ENCODE measurements around the gene HYCC2.
"Not testable (repeated sequence)": the region's sequence is repeated elsewhere in the genome, so short reads cannot be mapped to it uniquely, and the experiment has no call there.

HYCC2 gene

GRCh38 chr2:201049455-201049854 lies 22.0 kb downstream of the HYCC2 start:
- Histone ChIP-seq H4K91ac (ENCODE audit: low read depth, low read length) (no peak overlapping the region), H2BK12ac (ENCODE audit: low read length) (no peak overlapping the region), H3K36me3 (ENCODE audit: control insufficient read depth in 1 of 2, insufficient read depth in 2 of 2, low read length in 2 of 2) (no peaks in the 10 kb centered on the region), H3K9me3 (ENCODE audit: insufficient read depth, low read depth, low read length) (no peaks in the 10 kb centered on the region), H2BK120ac (ENCODE audit: insufficient read depth, low read length, poor library complexity) (no peak overlapping the region), H3K79me1 (ENCODE audit: low read length) (no peaks in the 10 kb centered on the region), H2AK5ac (ENCODE audit: low read length) (no peak overlapping the region), H4K12ac (ENCODE audit: low read depth, low read length) (no peak overlapping the region), H3K4me1 (ENCODE audit: control insufficient read depth in 1 of 2, insufficient read depth in 2 of 2, low read length in 2 of 2) (no peaks in the 10 kb centered on the region), H2BK5ac (ENCODE audit: low read depth, low read length, poor library complexity) (no peak overlapping the region), H3K27me3 (ENCODE audit: insufficient read depth, low read length) (no peaks in the 10 kb centered on the region), H3K4me2 (ENCODE audit: low read length) (no peak overlapping the region), H3K9ac (ENCODE audit: low read length) (no peak overlapping the region), H3K18ac (ENCODE audit: low read length) (no peak overlapping the region), H3K79me2 (ENCODE audit: control insufficient read depth, insufficient read depth, low read length, poor library complexity) (no peaks in the 10 kb centered on the region), H4K8ac (ENCODE audit: low read depth, low read length) (no peak overlapping the region), H3K27ac (ENCODE audit: low read depth, low read length) (no peak overlapping the region), H3K4me3 (ENCODE audit: low read depth, low read length) (no peak overlapping the region), H3K4ac (ENCODE audit: low read depth, low read length) (no peak overlapping the region), H3K23ac (ENCODE audit: low read length) (no peak overlapping the region), H3K14ac (ENCODE audit: low read length) (no peak overlapping the region), H2AFZ (ENCODE audit: insufficient read depth, low read length, poor library complexity) (no peak overlapping the region)
- DNase-seq, result peak; percentile 8 to 78
- WGBS (ENCODE audit: extremely low coverage, insufficient coverage, insufficient read length), result no CpG with 5 or more reads among the region's 11 CpGs

- no peak overlapping the region for H2AFZ ChIP-seq (ENCODE audit: insufficient read depth, low read length, poor library complexity)
- no peaks in the 10 kb centered on the region for H3K79me1 ChIP-seq (ENCODE audit: low read length)
- no CpG with 5 or more reads among the region's 2 CpGs for WGBS (ENCODE audit: extremely low coverage, insufficient coverage, insufficient read length)
- H4K91ac ChIP-seq (ENCODE audit: low read depth, low read length), result no peak overlapping the region
- H3K9me3 ChIP-seq (ENCODE audit: insufficient read depth, low read depth, low read length), result no peaks in the 10 kb centered on the region
- no peak overlapping the region for H3K23ac ChIP-seq (ENCODE audit: low read length)
- no peak overlapping the region for H2BK120ac ChIP-seq (ENCODE audit: insufficient read depth, low read length, poor library complexity)
- H3K27ac ChIP-seq (ENCODE audit: low read depth, low read length), result no peak overlapping the region
- H3K4me1 ChIP-seq (ENCODE audit: control insufficient read depth in 1 of 2, insufficient read depth in 2 of 2, low read length in 2 of 2), result no peaks in the 10 kb centered on the region
- H3K79me2 ChIP-seq (ENCODE audit: control insufficient read depth, insufficient read depth, low read length, poor library complexity), result no peaks in the 10 kb centered on the region
- H3K18ac ChIP-seq (ENCODE audit: low read length), result no peak overlapping the region
- H2BK12ac ChIP-seq (ENCODE audit: low read length), result no peak overlapping the region
- no peak for DNase-seq
- no peak overlapping the region for H3K4me3 ChIP-seq (ENCODE audit: low read depth, low read length)
- H3K27me3 ChIP-seq (ENCODE audit: insufficient read depth, low read length), result no peaks in the 10 kb centered on the region
- no peak overlapping the region for H4K12ac ChIP-seq (ENCODE audit: low read depth, low read length)
- peaks cover 0 to 4% of the 10 kb centered on the region in 2 experiments for H3K36me3 ChIP-seq (ENCODE audit: control insufficient read depth in 1 of 2, insufficient read depth in 2 of 2, low read length in 2 of 2)
- H3K14ac ChIP-seq (ENCODE audit: low read length), result no peak overlapping the region
- H2BK5ac ChIP-seq (ENCODE audit: low read depth, low read length, poor library complexity), result no peak overlapping the region
- H3K4me2 ChIP-seq (ENCODE audit: low read length), result no peak overlapping the region
- H2AK5ac ChIP-seq (ENCODE audit: low read length), result no peak overlapping the region
- H3K4ac ChIP-seq (ENCODE audit: low read depth, low read length), result no peak overlapping the region
- no peak overlapping the region for H4K8ac ChIP-seq (ENCODE audit: low read depth, low read length)
- no peak overlapping the region for H3K9ac ChIP-seq (ENCODE audit: low read length)
Observed at GRCh38 chr2:201046881-201047280, 24.6 kb downstream of the HYCC2 start.

GRCh38 chr2:201043050-201043449 lies 28.4 kb downstream of the HYCC2 start:
- not testable (repeated sequence) for H3K4me2 ChIP-seq (ENCODE audit: low read length); H2BK5ac ChIP-seq (ENCODE audit: low read depth, low read length, poor library complexity); H3K4ac ChIP-seq (ENCODE audit: low read depth, low read length); H3K23ac ChIP-seq (ENCODE audit: low read length); H3K14ac ChIP-seq (ENCODE audit: low read length); H3K4me1 ChIP-seq (ENCODE audit: control insufficient read depth in 1 of 2, insufficient read depth in 2 of 2, low read length in 2 of 2); H4K12ac ChIP-seq (ENCODE audit: low read depth, low read length); H3K27me3 ChIP-seq (ENCODE audit: insufficient read depth, low read length); H2AK5ac ChIP-seq (ENCODE audit: low read length); H3K27ac ChIP-seq (ENCODE audit: low read depth, low read length); H4K8ac ChIP-seq (ENCODE audit: low read depth, low read length); DNase-seq; H2BK12ac ChIP-seq (ENCODE audit: low read length); H3K9me3 ChIP-seq (ENCODE audit: insufficient read depth, low read depth, low read length); H3K36me3 ChIP-seq (ENCODE audit: control insufficient read depth in 1 of 2, insufficient read depth in 2 of 2, low read length in 2 of 2); H3K79me1 ChIP-seq (ENCODE audit: low read length); H3K4me3 ChIP-seq (ENCODE audit: low read depth, low read length); H3K9ac ChIP-seq (ENCODE audit: low read length); H3K18ac ChIP-seq (ENCODE audit: low read length); H2AFZ ChIP-seq (ENCODE audit: insufficient read depth, low read length, poor library complexity); H4K91ac ChIP-seq (ENCODE audit: low read depth, low read length); H3K79me2 ChIP-seq (ENCODE audit: control insufficient read depth, insufficient read depth, low read length, poor library complexity); H2BK120ac ChIP-seq (ENCODE audit: insufficient read depth, low read length, poor library complexity)
- WGBS (ENCODE audit: extremely low coverage, insufficient coverage, insufficient read length), result no CpG with 5 or more reads among the region's 5 CpGs

- H4K91ac ChIP-seq (ENCODE audit: low read depth, low read length); H2AK5ac ChIP-seq (ENCODE audit: low read length); H3K79me1 ChIP-seq (ENCODE audit: low read length); H3K18ac ChIP-seq (ENCODE audit: low read length); H3K79me2 ChIP-seq (ENCODE audit: control insufficient read depth, insufficient read depth, low read length, poor library complexity); H3K23ac ChIP-seq (ENCODE audit: low read length); H2AFZ ChIP-seq (ENCODE audit: insufficient read depth, low read length, poor library complexity); H3K4me2 ChIP-seq (ENCODE audit: low read length); H3K4ac ChIP-seq (ENCODE audit: low read depth, low read length); H2BK5ac ChIP-seq (ENCODE audit: low read depth, low read length, poor library complexity); H3K4me3 ChIP-seq (ENCODE audit: low read depth, low read length); H4K12ac ChIP-seq (ENCODE audit: low read depth, low read length); DNase-seq; H4K8ac ChIP-seq (ENCODE audit: low read depth, low read length); H3K14ac ChIP-seq (ENCODE audit: low read length); H2BK12ac ChIP-seq (ENCODE audit: low read length); H2BK120ac ChIP-seq (ENCODE audit: insufficient read depth, low read length, poor library complexity); H3K4me1 ChIP-seq (ENCODE audit: control insufficient read depth in 1 of 2, insufficient read depth in 2 of 2, low read length in 2 of 2); H3K9me3 ChIP-seq (ENCODE audit: insufficient read depth, low read depth, low read length); H3K27me3 ChIP-seq (ENCODE audit: insufficient read depth, low read length); H3K36me3 ChIP-seq (ENCODE audit: control insufficient read depth in 1 of 2, insufficient read depth in 2 of 2, low read length in 2 of 2); H3K9ac ChIP-seq (ENCODE audit: low read length); H3K27ac ChIP-seq (ENCODE audit: low read depth, low read length): not testable (repeated sequence)
- no CpG with 5 or more reads among the region's 36 CpGs for WGBS (ENCODE audit: extremely low coverage, insufficient coverage, insufficient read length)
Observed at GRCh38 chr2:201042451-201042850, 29.0 kb downstream of the HYCC2 start.
